GM12801 (cell line): Measurements from ENCODE around the gene GLCE.

Source experiments
- TF ChIP-seq, protein P1 (sequence below): IDR thresholded peaks from one replicate; pipeline ENCODE4 v1.5.1; 2011; ENCODE audit warnings: control low read depth; ENCODE audit not compliant: insufficient read length; ENCODE audit errors: extremely low read depth

Gene GLCE

DNA sequence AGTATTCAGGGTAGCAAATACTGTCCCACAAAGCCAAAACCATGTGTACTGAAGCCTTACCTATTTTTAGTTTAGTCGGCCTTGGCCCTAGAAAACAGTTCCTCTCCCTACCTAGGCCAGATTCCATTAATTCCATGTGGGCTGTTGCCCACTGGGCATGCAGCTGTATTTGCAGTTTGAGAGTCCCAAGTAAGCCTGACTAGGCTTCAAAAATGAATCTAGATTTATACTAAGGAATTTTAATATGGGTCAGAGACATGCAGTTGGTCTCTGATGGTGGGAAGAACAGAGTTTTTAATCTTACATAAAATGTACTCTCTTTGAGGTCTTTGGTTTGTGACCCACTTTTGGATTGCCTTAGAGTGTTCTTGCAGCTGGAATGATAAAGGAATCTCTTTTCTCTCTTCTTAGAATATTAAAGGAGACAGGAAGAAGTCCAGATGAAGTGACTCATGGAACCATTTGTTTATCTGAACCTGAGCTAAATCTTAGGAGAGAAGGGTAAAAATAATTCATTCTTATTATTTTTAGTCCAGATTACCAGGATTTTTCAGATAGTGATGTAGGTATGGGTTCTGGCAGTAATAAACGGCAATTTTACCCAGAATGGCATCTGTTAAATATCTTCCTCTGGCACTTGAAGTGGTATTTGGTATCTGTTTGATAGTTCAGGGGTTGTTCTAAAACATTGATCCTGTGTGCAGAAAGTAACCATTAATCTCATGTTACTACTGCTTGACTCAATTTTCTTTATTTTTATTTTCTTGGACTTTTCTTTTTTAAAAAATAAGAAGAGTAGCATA is 33.8 kb downstream of the GLCE start:
- TF ChIP-seq, protein P1, sequence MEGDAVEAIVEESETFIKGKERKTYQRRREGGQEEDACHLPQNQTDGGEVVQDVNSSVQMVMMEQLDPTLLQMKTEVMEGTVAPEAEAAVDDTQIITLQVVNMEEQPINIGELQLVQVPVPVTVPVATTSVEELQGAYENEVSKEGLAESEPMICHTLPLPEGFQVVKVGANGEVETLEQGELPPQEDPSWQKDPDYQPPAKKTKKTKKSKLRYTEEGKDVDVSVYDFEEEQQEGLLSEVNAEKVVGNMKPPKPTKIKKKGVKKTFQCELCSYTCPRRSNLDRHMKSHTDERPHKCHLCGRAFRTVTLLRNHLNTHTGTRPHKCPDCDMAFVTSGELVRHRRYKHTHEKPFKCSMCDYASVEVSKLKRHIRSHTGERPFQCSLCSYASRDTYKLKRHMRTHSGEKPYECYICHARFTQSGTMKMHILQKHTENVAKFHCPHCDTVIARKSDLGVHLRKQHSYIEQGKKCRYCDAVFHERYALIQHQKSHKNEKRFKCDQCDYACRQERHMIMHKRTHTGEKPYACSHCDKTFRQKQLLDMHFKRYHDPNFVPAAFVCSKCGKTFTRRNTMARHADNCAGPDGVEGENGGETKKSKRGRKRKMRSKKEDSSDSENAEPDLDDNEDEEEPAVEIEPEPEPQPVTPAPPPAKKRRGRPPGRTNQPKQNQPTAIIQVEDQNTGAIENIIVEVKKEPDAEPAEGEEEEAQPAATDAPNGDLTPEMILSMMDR = no peak

DNA sequence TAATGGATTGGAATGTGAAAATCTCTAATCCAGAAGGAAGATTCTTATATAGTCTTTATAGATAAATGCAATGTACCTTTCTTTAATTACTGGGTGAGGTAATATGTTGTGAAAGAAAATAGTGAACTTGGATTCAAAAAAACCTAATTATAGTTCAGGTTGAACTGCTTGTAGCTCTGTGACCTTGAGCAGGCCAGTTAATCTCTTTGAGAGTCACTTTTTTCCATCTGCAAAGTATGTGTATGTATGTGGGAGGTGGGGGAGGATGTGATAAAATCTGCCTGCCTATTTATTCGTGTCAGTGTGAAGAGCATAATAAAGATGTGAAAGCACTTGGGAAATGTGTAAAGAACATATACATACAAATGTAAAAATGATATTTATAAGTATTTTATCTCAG is 34.4 kb downstream of the GLCE start:
- TF ChIP-seq, protein P1 = no peak

DNA sequence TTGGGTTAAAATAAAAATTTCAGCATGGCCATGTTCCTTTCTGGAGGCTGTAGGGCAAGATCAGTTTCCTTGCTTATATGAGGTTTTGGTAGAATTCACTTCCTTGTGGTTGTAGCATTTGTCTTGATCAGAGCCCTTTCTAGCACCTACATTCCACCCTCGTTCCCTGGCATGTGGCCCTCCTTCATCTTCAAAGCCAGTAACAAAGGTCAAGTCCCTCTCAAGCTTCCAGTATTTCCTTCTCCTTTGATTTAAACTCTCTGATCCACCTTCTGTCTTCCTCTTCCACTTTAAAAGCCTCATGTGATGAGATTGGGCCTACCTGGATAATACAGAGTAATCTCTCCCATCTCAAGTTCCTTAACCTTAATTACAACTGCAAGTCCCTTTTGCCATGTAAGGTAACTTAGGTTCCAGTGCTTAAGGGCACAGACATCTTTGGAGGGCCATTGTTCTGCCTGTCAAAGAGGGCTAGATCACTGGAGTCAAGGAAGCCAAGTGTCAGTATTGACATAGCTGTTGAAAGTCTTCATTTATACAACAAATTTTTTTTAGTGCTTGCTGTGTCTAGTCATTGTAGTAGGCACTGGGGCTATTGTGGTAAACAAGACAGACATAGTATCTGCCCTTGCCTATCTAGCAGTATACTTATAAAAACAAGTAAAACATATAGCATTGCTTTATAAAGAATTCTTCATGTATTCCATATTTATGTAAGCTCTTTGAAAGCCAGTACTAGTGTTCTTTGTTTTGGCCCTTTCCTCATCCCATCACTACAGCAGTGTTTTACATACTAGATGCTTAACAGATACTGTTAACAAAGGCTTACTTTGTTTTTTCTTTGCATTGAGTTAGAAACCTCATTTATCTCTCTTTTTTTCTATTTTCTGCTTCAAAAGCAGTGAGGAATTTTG is 40.7 kb downstream of the GLCE start:
- TF ChIP-seq, protein P1 = no peak

DNA sequence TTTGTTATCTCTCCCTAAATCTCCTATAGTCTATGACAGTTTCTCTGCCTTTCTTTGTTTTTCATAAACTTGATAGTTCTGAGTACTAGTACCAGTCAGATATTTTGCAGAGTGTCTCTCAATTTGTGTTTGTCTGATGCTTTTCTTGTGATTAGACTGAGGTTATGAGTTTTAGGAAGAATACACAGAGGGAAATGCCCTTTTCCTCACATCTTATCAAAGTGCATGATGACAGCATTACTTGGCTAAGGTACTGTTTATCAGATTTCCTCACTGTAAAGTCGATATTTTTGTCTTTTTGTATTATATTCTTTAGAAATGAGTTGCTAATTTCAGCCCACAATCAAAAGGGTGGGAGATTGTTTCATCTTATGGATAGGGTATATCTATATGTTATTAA is 45.6 kb downstream of the GLCE start:
- TF ChIP-seq, protein P1 = no peak

DNA sequence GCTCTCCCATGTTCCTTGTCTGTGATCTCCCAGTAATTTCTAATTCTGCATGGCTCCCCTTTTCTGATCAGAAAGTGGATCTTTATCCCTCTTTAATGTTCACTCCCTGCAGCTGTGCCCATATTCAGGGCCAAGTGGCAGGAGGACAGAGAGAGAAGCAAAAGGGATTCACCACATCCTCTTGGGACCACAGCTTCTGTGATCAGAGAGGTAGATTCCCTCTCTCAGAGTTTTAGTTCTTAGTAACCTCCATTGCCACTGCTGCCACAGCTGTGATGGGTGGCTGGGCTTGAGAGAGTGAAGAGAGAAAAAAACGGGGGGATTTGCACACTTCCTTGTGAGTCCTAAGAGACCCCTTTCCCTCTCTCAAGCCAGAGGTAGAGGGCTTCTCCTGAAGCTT is 49.2 kb downstream of the GLCE start:
- TF ChIP-seq, protein P1 = no peak

DNA sequence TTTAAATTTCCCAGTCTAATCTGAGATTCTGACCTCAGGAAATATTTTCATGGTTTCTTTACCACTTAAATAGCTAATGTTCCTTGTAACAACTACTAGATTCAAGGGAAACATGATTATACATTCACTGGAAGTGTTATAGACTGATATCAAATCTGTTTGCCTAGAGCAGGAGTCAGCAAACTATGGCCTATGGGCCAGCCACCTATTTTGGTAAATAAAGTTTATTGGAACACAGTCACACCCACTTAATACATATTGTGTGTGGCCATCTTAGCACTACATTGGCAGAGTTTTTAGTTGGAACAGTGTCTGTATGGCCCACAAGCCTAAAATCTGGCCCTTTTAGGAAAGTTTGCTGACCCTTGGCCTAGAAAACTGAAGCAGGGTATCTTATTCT is 50.1 kb downstream of the GLCE start:
- TF ChIP-seq, protein P1 = no peak

DNA sequence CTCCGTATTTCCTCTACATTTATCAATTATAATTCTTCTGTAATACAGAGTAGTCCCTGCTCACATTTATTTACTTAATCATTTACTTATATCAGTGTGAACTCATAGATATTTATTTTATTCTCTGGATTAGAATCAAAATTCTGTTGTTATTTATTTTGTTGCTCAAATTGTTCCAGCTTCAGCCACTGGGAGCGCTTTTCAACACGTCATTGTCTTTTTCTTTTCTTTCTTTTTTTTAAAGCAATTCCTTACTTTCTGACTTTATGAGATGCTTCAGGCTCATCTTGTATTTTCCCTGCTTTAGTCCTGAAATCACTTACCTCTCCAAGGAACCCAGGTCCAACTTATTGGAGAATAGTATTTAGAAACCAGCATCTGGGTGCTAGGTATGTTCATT is 53.4 kb downstream of the GLCE start:
- TF ChIP-seq, protein P1 = no peak
